ENCODE results near the gene HEG1. TPM values are rescaled to one million over a fixed set of nuclear protein-coding genes. Genes with fewer than 3 reads are reported as not detected.

HEG1 gene
- total and polyA plus RNA-seq, 2 of the 4 experiments (the other 2 are of a cell fraction), result 25.6 to 43.4 TPM

GRCh38 chr3:124960698-124961097 lies 95.1 kb downstream of the HEG1 start:
- Histone ChIP-seq H3K14ac (replicated peaks; ENCODE audit: low read depth, low read length) (no peak overlapping the region), H4K5ac (ENCODE audit: low read depth, low read length) (no peak overlapping the region), H3K23ac (ENCODE audit: low read depth, low read length) (no peak overlapping the region), H3K27ac (ENCODE audit: insufficient read depth, low read length) (no peak overlapping the region), H3K27me3 (ENCODE audit: control insufficient read depth, insufficient read depth, low read length) (no peaks in the 10 kb centered on the region), H3K9me3 (ENCODE audit: control insufficient read depth, insufficient read depth, low read length) (no peaks in the 10 kb centered on the region), H2AK9ac (replicated peaks; ENCODE audit: low read depth, low read length, poor library complexity) (no peak overlapping the region), H3K56ac (ENCODE audit: extremely low read depth, insufficient read depth, low read length) (no peak overlapping the region), H4K91ac (ENCODE audit: insufficient read depth, low read depth, low read length) (no peak overlapping the region), H2BK5ac (ENCODE audit: low read depth, low read length, poor library complexity, severe bottlenecking) (no peak overlapping the region), H2AK5ac (ENCODE audit: low read depth, low read length) (no peak overlapping the region), H4K20me1 (ENCODE audit: insufficient read depth, low read length) (peaks cover 3% of the 10 kb centered on the region; the same call in 1 of the 2 replicates), H3K79me1 (ENCODE audit: low read depth in 1 of 2, low read length in 2 of 2) (0 out of 4 replicates have a peak, but pooled peaks cover 0 to 4% of the 10 kb centered on the region in 2 experiments), H3K4me3 (ENCODE audit: insufficient read depth, low read depth, low read length) (no peak overlapping the region), H2AFZ (replicated peaks; ENCODE audit: low read length, poor library complexity) (no peak overlapping the region), H3K4ac (ENCODE audit: low read depth, low read length) (no peak overlapping the region), H3K18ac (ENCODE audit: low read depth, low read length) (no peak overlapping the region), H2BK120ac (ENCODE audit: low read depth, low read length) (no peak overlapping the region), H3K4me1 (ENCODE audit: control insufficient read depth, insufficient read depth, low read length) (peaks cover 5% of the 10 kb centered on the region; the same call in 1 of the 2 replicates), H3K4me2 (ENCODE audit: low read depth, low read length) (no peak overlapping the region), H4K8ac (ENCODE audit: low read depth in 2 of 2, low read length in 2 of 2) (no peak overlapping the region), H2BK20ac (ENCODE audit: low read depth, low read length) (no peak overlapping the region), H2BK15ac (ENCODE audit: low read depth, low read length) (no peak overlapping the region), H3K36me3 (ENCODE audit: control insufficient read depth, insufficient read depth, low read length) (no peaks in the 10 kb centered on the region), H3K9ac (ENCODE audit: low read depth, low read length) (no peak overlapping the region), H3K9me1 (ENCODE audit: insufficient read depth, low read length) (peaks cover 8% of the 10 kb centered on the region)
- ChIA-PET POLR2A (ENCODE audit: unreplicated experiment) (no interaction called here), CTCF (no interaction called here)
- dilution Hi-C loops (cut with HindIII; ENCODE audit: low sequenced_read_pairs, unreplicated experiment) (no loop called here), intact Hi-C loops (cut with micrococcal nuclease) (no loop called here), in situ Hi-C loops (cut with MboI; ENCODE audit: low sequenced_read_pairs) (no loop called here)
- no TSS peak for BruUV-seq (replicated peaks)
- ATAC-seq (ENCODE audit: low read depth) (no peak), DNase-seq (no peak)
- TF ChIP-seq BHLHE40 (IDR thresholded peaks at IDR 0.05; ENCODE audit: low read depth, low read length), result no peak
- no peak for TF ChIP-seq CTCF (conservative IDR thresholded peaks at IDR 0.05; ENCODE audit: low read depth, low read length)
- no peak for TF ChIP-seq CEBPB (IDR thresholded peaks at IDR 0.05; ENCODE audit: low read depth, low read length)
- TF ChIP-seq ELK1 (IDR thresholded peaks at IDR 0.05; ENCODE audit: borderline replicate concordance, low read depth, low read length), result no peak
- TF ChIP-seq POLR2A (IDR thresholded peaks at IDR 0.05; ENCODE audit: low read depth, low read length), result no peak
- no peak for TF ChIP-seq SMC3 (IDR thresholded peaks at IDR 0.05; ENCODE audit: low read depth, low read length)
- TF ChIP-seq RFX5 (IDR thresholded peaks at IDR 0.05; ENCODE audit: low read depth, low read length), result no peak
- TF ChIP-seq RAD21 (IDR thresholded peaks at IDR 0.05; ENCODE audit: low read length), result no peak
- no peak for TF ChIP-seq NFE2L2 (IDR thresholded peaks at IDR 0.05; ENCODE audit: low read depth, low read length)
- TF ChIP-seq USF2 (IDR thresholded peaks at IDR 0.05; ENCODE audit: low read depth, low read length), result no peak
- no peak for TF ChIP-seq MXI1 (IDR thresholded peaks at IDR 0.05; ENCODE audit: borderline replicate concordance, low read depth, low read length)
- TF ChIP-seq MAZ (IDR thresholded peaks at IDR 0.05; ENCODE audit: borderline replicate concordance, low read depth, low read length), result no peak
- TF ChIP-seq FOS (IDR thresholded peaks at IDR 0.05; ENCODE audit: low read depth, low read length), result no peak
- no peak for TF ChIP-seq MAFK (IDR thresholded peaks at IDR 0.05; ENCODE audit: low read depth, low read length)
- no peak for TF ChIP-seq RCOR1 (IDR thresholded peaks at IDR 0.05; ENCODE audit: insufficient replicate concordance, low read length)
- TF ChIP-seq CHD1 (IDR thresholded peaks at IDR 0.05; ENCODE audit: low read depth, low read length), result no peak
- WGBS, 2 experiments (ENCODE audit: extremely low coverage in 2 of 2, insufficient read length in 1 of 2), result no CpG with 5 or more reads among the region's 5 CpGs
